Thyroid gland (tissue), 4 donors: ENCODE results near the gene TMED6.

ENCODE experiments used
- POLR2A ChIP-seq, 2 donors: fragments of 450-650 bp; IDR thresholded peaks; one replicate each; pipeline ENCODE4 v1.6.1; 2017; ENCODE audit warnings: antibody characterized with exemption in 2 of 2, mild to moderate bottlenecking in 2 of 2, moderate library complexity in 1 of 2
- TF ChIP-seq, protein P1 (sequence below), 6 experiments: fragments of 200-600 bp in 3 of 6; fragments of 450-650 bp in 3 of 6; sonication (generic) in 3 of 6; IDR thresholded peaks; one replicate each; pipeline ENCODE4 v1.5.1; 2016 to 2019; ENCODE audit warnings: antibody characterized with exemption in 6 of 6, mild to moderate bottlenecking in 2 of 6, inconsistent platforms in 1 of 6, moderate library complexity in 1 of 6

DNA sequence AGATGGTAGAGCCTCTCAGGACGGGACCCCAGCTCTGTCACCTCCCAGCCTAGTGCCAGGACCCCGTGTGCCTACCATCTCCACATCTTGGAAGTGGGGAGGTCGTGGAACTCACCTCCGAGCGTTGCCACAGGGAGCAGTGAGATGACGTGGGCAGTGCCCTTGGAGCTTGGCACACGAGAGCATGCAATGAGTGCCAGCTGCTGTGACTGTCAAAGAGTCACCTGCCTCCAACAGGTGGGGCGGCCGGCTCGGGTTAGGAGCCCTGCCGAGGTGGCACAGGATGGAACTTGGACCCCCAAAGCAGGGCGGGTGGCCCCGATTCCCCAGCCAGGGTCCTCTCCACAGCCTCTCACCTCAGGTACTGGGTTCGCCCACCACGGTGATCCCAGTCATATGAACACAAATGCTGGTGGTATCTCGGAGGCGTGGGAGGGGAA is 35.0 kb downstream of the TMED6 start:
- no peak for TF ChIP-seq POLR2A (IDR thresholded peaks at IDR 0.05)
- TF ChIP-seq, protein P1, sequence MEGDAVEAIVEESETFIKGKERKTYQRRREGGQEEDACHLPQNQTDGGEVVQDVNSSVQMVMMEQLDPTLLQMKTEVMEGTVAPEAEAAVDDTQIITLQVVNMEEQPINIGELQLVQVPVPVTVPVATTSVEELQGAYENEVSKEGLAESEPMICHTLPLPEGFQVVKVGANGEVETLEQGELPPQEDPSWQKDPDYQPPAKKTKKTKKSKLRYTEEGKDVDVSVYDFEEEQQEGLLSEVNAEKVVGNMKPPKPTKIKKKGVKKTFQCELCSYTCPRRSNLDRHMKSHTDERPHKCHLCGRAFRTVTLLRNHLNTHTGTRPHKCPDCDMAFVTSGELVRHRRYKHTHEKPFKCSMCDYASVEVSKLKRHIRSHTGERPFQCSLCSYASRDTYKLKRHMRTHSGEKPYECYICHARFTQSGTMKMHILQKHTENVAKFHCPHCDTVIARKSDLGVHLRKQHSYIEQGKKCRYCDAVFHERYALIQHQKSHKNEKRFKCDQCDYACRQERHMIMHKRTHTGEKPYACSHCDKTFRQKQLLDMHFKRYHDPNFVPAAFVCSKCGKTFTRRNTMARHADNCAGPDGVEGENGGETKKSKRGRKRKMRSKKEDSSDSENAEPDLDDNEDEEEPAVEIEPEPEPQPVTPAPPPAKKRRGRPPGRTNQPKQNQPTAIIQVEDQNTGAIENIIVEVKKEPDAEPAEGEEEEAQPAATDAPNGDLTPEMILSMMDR (IDR thresholded peaks at IDR 0.05): no peak
